ENCODE data around the gene BAHD1.

The BAHD1 gene

GRCh38 chr15:40500568-40501330 is 60.0 kb downstream of the BAHD1 start:
- no peak for DNase-seq

- DNase-seq: no peak
These were observed 60.7 kb downstream of the BAHD1 start for GRCh38 chr15:40501487-40501886.

GRCh38 chr15:40506964-40507571 is 66.3 kb downstream of the BAHD1 start:
- DNase-seq: peak; percentile 68

GRCh38 chr15:40508216-40508615 is 67.5 kb downstream of the BAHD1 start:
- DNase-seq: no peak

- DNase-seq: no peak
These were observed 69.4 kb downstream of the BAHD1 start for GRCh38 chr15:40510201-40510600.

GRCh38 chr15:40511093-40511471 is 70.3 kb downstream of the BAHD1 start:
- no peak for DNase-seq

GRCh38 chr15:40511472-40512133 is 70.8 kb downstream of the BAHD1 start:
- DNase-seq: peak; percentile 64

- DNase-seq: no peak
These were observed 71.7 kb downstream of the BAHD1 start for GRCh38 chr15:40512440-40512839.

GRCh38 chr15:40513609-40514008 is 72.9 kb downstream of the BAHD1 start:
- no peak for DNase-seq

GRCh38 chr15:40516322-40516721 is 75.6 kb downstream of the BAHD1 start:
- no peak for DNase-seq
